ENCODE data around the gene GCH1. TPM values are rescaled to one million over a fixed set of nuclear protein-coding genes. Genes with fewer than 3 reads are reported as not detected.

The GCH1 gene
- total RNA-seq, 1 experiment from 2014 or later = 16.7 TPM

- TF ChIP-seq, protein P1, sequence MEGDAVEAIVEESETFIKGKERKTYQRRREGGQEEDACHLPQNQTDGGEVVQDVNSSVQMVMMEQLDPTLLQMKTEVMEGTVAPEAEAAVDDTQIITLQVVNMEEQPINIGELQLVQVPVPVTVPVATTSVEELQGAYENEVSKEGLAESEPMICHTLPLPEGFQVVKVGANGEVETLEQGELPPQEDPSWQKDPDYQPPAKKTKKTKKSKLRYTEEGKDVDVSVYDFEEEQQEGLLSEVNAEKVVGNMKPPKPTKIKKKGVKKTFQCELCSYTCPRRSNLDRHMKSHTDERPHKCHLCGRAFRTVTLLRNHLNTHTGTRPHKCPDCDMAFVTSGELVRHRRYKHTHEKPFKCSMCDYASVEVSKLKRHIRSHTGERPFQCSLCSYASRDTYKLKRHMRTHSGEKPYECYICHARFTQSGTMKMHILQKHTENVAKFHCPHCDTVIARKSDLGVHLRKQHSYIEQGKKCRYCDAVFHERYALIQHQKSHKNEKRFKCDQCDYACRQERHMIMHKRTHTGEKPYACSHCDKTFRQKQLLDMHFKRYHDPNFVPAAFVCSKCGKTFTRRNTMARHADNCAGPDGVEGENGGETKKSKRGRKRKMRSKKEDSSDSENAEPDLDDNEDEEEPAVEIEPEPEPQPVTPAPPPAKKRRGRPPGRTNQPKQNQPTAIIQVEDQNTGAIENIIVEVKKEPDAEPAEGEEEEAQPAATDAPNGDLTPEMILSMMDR (IDR thresholded peaks at IDR 0.05 in 2 of 3, conservative IDR thresholded peaks at IDR 0.05 in 1 of 3; ENCODE audit: borderline replicate concordance in 1 of 3, insufficient read depth in 1 of 3, low read depth in 2 of 3, low read length in 2 of 3) = no peak
- TF ChIP-seq JUND (IDR thresholded peaks at IDR 0.05) (no peak), REST (IDR thresholded peaks at IDR 0.05; ENCODE audit: low read depth) (no peak), EZH2phosphoT487 (IDR thresholded peaks at IDR 0.05; ENCODE audit: borderline replicate concordance) (no peak), MAX (IDR thresholded peaks at IDR 0.05) (no peak), SIN3A (IDR thresholded peaks at IDR 0.05; ENCODE audit: low read depth) (no peak), EZH2 (IDR thresholded peaks at IDR 0.05) (no peak), POLR2A (IDR thresholded peaks at IDR 0.05; ENCODE audit: borderline replicate concordance, extremely low read depth, insufficient read depth, insufficient read length) (no peak), CEBPB (IDR thresholded peaks at IDR 0.05; ENCODE audit: low read depth) (no peak)
These were observed 68.5 kb downstream of the GCH1 start (continued) for GRCh38 chr14:54834081-54834480.

DNA sequence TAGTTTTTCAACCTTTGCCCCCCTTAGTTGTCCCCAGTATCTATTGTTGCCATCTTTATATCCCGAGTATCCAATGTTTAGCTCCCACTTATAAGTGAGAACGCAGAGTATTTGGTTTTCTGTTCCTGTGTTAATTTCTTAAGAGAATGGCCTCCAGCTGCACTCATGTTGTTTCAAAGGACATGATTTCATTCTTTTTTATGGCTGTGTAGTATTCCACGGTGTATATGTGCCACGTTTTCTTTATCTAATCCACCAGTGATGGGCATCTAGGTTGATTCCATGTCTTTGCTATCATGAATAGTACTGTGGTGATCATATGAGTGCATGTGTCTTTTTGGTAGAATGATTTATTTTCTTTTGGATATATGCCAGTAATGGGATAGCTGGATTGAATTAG, 72.0 kb downstream of the GCH1 start:
- BruUV-seq (replicated peaks) = no TSS peak
- no peak for ATAC-seq

More for the DNA sequence above, 72.0 kb downstream of the GCH1 start:
- no peaks in the 10 kb centered on the region for H3K9me3 ChIP-seq (ENCODE audit: control insufficient read depth in 1 of 2, insufficient read depth in 1 of 2, low read depth in 1 of 2, low read length in 2 of 2)
- DNase-seq (ENCODE audit: low read depth, low spot score) = no peak
- CTCF ChIA-PET = no interaction called here
- no peaks in the 10 kb centered on the region for H3K36me3 ChIP-seq (ENCODE audit: control insufficient read depth in 1 of 2, insufficient read depth in 2 of 2, low read length in 2 of 2)
- RAD21 ChIA-PET (ENCODE audit: low non-redundant PET in 1 of 2, low total read pairs in 2 of 2, uncharacterized antibody in 2 of 2, unreplicated experiment in 2 of 2) = no interaction called here
- no peaks in the 10 kb centered on the region for H3K9me2 ChIP-seq (ENCODE audit: insufficient read depth)
- no peak overlapping the region for H3K9ac ChIP-seq (ENCODE audit: low read length)
- intact Hi-C loops (cut with micrococcal nuclease) = no loop called here
- no peaks in the 10 kb centered on the region for H3K27me3 ChIP-seq (ENCODE audit: insufficient read depth, low read length)
- POLR2A ChIA-PET = interaction anchor here (0.6 kb wide), 1 partner anchor 77 kb away, joined by 3 read pairs; no protein-coding TSS in a partner anchor
- TF ChIP-seq YY1 (IDR thresholded peaks at IDR 0.05; ENCODE audit: extremely low read depth, insufficient replicate concordance, low read depth, low read length) (no peak), SP1 (IDR thresholded peaks at IDR 0.05; ENCODE audit: low read depth) (no peak), POLR2A (IDR thresholded peaks at IDR 0.05; ENCODE audit: borderline replicate concordance, extremely low read depth, insufficient read depth, insufficient read length) (no peak), ZNF274 (IDR thresholded peaks at IDR 0.05; ENCODE audit: low read depth, low read length) (no peak), EGR1 (IDR thresholded peaks at IDR 0.05; ENCODE audit: low read depth) (no peak), CBX3 (IDR thresholded peaks at IDR 0.05; ENCODE audit: low read depth) (no peak), ELF1 (IDR thresholded peaks at IDR 0.05; ENCODE audit: borderline replicate concordance, low read depth) (no peak), EZH2phosphoT487 (IDR thresholded peaks at IDR 0.05; ENCODE audit: borderline replicate concordance) (no peak)
- no peaks in the 10 kb centered on the region for H3K79me2 ChIP-seq (ENCODE audit: insufficient read depth, low read length)
- H2AFZ ChIP-seq (ENCODE audit: low read depth, low read length, poor library complexity, severe bottlenecking) = no peak overlapping the region
- no peak overlapping the region for H3K27ac ChIP-seq (ENCODE audit: low read depth, low read length)
- H4K20me1 ChIP-seq (ENCODE audit: insufficient read depth) = no peaks in the 10 kb centered on the region
- H3K4me2 ChIP-seq (ENCODE audit: low read length) = no peak overlapping the region
- no peak overlapping the region for H3K4me3 ChIP-seq (replicated peaks in 1 of 2; ENCODE audit: low read depth in 1 of 2, low read length in 2 of 2)
- H3K4me1 ChIP-seq (ENCODE audit: control insufficient read depth in 1 of 2, insufficient read depth in 2 of 2, low read length in 2 of 2) = no peaks in the 10 kb centered on the region
